AG04449 (cell line): ENCODE measurements around the gene TMEM51.

ENCODE experiments used
- CTCF ChIA-PET: fragments of 350-600 bp; formaldehyde crosslinking; extraction: SDS; loops from one replicate; lab custom pipeline; 2021; ENCODE audit warnings: antibody characterized with exemption; lab: Yijun Ruan, JAX
- POLR2A ChIA-PET: fragments of 400-600, 350-600 bp; formaldehyde crosslinking; extraction: SDS; loops from one replicate; lab custom pipeline; 2020; ENCODE audit warnings: antibody characterized with exemption, inconsistent platforms; lab: Yijun Ruan, JAX
- DNase-seq: peaks from one replicate; pipeline ENCODE4 v3.0.0-alpha.2; 2010; ENCODE audit warnings: low read depth, low spot score
- H3K4me3 ChIP-seq: 2 replicates; pipeline ENCODE4 v1.5.1; 2011; ENCODE audit warnings: low read depth, mild to moderate bottlenecking, control low read depth, low read length
- TF ChIP-seq, protein P1 (sequence below): IDR thresholded peaks from one replicate; pipeline ENCODE4 v1.5.1; 2011; ENCODE audit warnings: mild to moderate bottlenecking, moderate library complexity, low read length, control low read depth, inconsistent platforms; ENCODE audit not compliant: insufficient read depth; ENCODE audit errors: missing control alignments

Gene TMEM51

DNA sequence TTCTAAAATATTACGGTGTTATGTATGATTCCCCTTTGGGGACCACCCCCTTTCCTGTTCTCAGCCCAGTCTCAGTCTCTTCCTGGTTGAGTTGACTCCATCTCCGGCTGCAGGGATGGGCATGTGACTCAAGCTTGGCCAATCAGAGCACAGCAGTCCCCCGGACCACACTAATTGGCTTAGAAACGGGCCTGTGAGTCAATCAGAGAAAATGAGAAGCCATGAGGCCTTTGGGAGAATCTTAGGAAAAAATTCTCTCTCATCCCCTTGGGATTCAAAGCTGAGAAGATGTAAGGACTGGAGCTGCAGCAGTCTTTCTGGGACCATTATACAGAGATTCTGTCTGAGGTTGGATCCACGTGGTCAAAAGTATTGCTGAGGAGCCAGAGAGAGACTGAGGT lies 82.8 kb downstream of the TMEM51 start:
- TF ChIP-seq, protein P1, sequence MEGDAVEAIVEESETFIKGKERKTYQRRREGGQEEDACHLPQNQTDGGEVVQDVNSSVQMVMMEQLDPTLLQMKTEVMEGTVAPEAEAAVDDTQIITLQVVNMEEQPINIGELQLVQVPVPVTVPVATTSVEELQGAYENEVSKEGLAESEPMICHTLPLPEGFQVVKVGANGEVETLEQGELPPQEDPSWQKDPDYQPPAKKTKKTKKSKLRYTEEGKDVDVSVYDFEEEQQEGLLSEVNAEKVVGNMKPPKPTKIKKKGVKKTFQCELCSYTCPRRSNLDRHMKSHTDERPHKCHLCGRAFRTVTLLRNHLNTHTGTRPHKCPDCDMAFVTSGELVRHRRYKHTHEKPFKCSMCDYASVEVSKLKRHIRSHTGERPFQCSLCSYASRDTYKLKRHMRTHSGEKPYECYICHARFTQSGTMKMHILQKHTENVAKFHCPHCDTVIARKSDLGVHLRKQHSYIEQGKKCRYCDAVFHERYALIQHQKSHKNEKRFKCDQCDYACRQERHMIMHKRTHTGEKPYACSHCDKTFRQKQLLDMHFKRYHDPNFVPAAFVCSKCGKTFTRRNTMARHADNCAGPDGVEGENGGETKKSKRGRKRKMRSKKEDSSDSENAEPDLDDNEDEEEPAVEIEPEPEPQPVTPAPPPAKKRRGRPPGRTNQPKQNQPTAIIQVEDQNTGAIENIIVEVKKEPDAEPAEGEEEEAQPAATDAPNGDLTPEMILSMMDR: no peak
- no peak overlapping the region for H3K4me3 ChIP-seq
- CTCF ChIA-PET: interaction anchor here (1.0 kb wide), 1 partner anchor 16 kb away, joined by 3 read pairs; no protein-coding TSS in a partner anchor
- POLR2A ChIA-PET: no interaction called here
- DNase-seq: no peak

DNA sequence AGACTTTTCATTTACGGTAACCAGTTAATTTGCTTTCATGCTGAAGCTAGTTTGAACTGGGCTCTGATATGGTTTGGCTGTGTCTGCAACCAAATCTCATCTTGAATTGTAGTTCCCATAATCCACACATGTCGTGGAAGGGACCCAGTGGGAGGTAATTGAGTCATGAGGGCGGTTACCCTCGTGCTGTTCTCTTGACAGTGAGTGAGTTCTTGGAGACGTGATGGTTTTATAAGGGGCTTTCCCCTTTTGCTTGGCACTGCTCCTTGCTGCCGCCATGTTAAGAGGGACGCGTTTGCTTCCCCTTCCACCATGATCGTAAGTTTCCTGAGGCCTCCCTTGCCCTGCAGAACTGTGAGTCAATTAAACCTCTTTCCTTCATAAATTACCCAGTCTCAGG lies 83.2 kb downstream of the TMEM51 start:
- TF ChIP-seq, protein P1: no peak
- CTCF ChIA-PET: interaction anchor here (0.9 to 1.0 kb wide), 2 partner anchors 16 to 36 kb away, joined by 3 read pairs; no protein-coding TSS in a partner anchor
- H3K4me3 ChIP-seq: no peak overlapping the region
- no peak for DNase-seq
- POLR2A ChIA-PET: no interaction called here

DNA sequence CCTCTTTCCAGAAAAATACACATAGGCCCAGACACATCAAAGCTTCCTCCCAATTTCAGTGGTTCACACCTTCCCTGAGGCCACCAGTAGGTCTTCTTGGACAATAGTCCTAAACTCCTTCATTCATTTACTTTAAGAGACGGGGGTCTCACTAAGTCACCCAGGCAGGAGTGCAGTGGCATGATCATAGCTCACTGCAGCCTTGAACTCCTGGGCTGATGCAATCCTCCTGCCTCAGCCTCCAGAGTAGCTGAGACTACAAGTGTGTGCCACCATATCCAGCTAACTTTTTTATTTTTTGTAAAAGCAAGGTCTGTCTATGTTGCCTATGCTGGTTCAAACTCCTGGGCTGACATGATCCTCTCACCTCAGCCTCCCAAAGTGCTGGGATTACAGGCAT lies 85.2 kb downstream of the TMEM51 start:
- DNase-seq: no peak
- no peak overlapping the region for H3K4me3 ChIP-seq
- ChIA-PET CTCF (no interaction called here), POLR2A (no interaction called here)
- TF ChIP-seq, protein P1: no peak

DNA sequence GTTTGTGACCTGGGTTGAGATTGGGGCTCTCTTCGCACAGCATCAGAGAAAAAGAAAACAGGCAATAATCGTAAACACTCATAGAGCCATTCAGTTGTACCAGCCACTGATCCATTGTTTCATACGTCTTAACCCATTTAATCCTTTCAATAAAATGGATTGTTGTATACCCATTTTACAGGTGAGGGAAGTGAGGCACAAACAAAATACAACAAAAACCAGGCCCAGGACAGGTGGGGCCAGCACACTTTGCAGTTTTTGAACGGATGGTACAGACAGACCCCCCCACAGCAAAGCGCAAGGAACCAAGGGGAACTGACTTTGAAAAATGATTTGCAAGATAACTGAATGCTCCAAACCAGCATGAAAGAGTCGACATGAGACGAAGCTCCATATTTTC lies 89.2 kb downstream of the TMEM51 start:
- POLR2A ChIA-PET: no interaction called here
- CTCF ChIA-PET: no interaction called here
- H3K4me3 ChIP-seq: no peak overlapping the region
- TF ChIP-seq, protein P1: no peak
- DNase-seq: no peak

DNA sequence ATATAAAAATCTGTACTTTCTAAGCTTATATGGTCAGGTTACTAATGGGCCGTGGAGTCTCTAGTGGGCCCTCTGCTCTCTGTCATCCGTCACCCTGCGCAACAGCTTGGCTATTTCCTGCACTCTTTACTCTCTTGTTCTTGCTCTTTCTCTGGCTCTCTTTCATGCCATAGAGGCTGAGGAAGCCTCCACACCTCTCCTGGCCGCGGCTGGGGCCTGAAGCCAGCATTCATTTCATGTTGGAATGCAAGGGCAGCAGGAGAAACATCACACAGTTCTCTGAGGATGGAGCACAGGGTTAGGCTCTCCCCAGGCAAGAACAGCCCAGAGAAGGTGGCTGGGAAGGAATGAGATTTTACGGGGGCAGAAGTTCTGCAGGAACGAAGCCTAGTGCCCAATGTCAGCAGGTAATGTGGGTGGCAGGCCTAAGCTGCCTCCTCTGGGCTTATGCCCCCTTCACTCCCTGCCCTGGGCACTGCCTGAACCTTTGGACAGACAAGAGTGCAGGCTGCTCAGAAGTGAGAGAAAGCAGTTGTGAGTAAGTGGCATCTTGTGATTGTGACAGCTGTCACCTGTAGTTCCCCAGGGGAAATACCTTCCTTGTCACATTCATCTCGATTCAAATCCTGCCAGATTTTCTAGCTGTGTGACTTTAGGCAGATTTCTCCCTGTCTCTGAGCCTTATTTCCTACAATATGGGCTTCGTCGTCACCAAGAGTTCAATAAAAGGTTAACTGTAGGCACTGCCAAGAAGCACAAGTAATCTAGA lies 89.9 kb downstream of the TMEM51 start:
- DNase-seq: no peak
- no peak overlapping the region for H3K4me3 ChIP-seq
- TF ChIP-seq, protein P1: no peak
- ChIA-PET POLR2A (no interaction called here), CTCF (interaction anchor here (1.2 kb wide), 1 partner anchor 10 kb away, joined by 3 read pairs; no protein-coding TSS in a partner anchor)

DNA sequence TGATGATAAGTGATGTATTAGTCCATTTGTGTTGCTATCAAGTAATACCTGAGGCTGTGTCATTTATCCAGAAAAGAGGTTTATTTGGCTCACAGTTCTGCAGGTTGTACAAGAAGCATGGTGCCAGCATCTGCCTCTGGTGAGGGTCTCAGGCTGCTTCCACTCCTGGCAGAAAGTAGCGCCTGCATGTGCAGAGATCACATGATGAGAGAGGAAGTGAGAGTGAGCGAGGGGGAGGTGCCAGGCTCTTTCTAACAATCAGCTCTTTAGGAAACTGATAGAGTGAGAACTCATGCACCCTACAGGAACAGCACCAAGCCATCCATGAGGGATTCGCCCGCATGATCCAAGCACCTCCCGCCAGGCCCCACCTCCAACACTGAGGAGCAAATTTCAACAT lies 91.3 kb downstream of the TMEM51 start:
- DNase-seq: no peak
- CTCF ChIA-PET: interaction anchor here (1.2 kb wide), 1 partner anchor 12 kb away, joined by 3 read pairs; no protein-coding TSS in a partner anchor
- TF ChIP-seq, protein P1: no peak
- POLR2A ChIA-PET: no interaction called here
- no peak overlapping the region for H3K4me3 ChIP-seq
